PFSK-1 (cell line): ENCODE measurements around the gene CMBL.

ENCODE experiments used
- FOXP2 ChIP-seq: optimal IDR thresholded peaks from 2 replicates; pipeline ENCODE3; 2011; ENCODE audit warnings: borderline replicate concordance, control low read depth, inconsistent platforms; ENCODE audit not compliant: insufficient read depth; ENCODE audit errors: extremely low read length, extremely low read depth
- POLR2AphosphoS5 ChIP-seq: IDR thresholded peaks from 2 replicates; pipeline ENCODE4 v1.6.1; 2012; ENCODE audit warnings: low read depth, mild to moderate bottlenecking, control low read depth, low read length, moderate library complexity
- SIN3A ChIP-seq: IDR thresholded peaks from 2 replicates; pipeline ENCODE4 v1.6.1; 2012; ENCODE audit warnings: mild to moderate bottlenecking, low read length, moderate library complexity, borderline replicate concordance; ENCODE audit not compliant: insufficient read depth
- TAF1 ChIP-seq: IDR thresholded peaks from 2 replicates; pipeline ENCODE4 v1.6.1; 2012; ENCODE audit warnings: low read length, control low read depth, borderline replicate concordance; ENCODE audit not compliant: insufficient read depth
- TF ChIP-seq, protein P1 (sequence below), 2 experiments: IDR thresholded peaks; 2 replicates each; pipeline versions ENCODE4 v1.6.1 to v1.8.0; 2011 to 2012; ENCODE audit warnings: low read depth in 2 of 2, low read length in 2 of 2, control low read depth in 1 of 2, inconsistent platforms in 1 of 2, mild to moderate bottlenecking in 1 of 2, moderate library complexity in 1 of 2; ENCODE audit not compliant: insufficient read depth in 1 of 2

The CMBL gene

GRCh38 chr5:10352430-10353240, 44.9 kb upstream of the CMBL start:
- TF ChIP-seq, protein P1, sequence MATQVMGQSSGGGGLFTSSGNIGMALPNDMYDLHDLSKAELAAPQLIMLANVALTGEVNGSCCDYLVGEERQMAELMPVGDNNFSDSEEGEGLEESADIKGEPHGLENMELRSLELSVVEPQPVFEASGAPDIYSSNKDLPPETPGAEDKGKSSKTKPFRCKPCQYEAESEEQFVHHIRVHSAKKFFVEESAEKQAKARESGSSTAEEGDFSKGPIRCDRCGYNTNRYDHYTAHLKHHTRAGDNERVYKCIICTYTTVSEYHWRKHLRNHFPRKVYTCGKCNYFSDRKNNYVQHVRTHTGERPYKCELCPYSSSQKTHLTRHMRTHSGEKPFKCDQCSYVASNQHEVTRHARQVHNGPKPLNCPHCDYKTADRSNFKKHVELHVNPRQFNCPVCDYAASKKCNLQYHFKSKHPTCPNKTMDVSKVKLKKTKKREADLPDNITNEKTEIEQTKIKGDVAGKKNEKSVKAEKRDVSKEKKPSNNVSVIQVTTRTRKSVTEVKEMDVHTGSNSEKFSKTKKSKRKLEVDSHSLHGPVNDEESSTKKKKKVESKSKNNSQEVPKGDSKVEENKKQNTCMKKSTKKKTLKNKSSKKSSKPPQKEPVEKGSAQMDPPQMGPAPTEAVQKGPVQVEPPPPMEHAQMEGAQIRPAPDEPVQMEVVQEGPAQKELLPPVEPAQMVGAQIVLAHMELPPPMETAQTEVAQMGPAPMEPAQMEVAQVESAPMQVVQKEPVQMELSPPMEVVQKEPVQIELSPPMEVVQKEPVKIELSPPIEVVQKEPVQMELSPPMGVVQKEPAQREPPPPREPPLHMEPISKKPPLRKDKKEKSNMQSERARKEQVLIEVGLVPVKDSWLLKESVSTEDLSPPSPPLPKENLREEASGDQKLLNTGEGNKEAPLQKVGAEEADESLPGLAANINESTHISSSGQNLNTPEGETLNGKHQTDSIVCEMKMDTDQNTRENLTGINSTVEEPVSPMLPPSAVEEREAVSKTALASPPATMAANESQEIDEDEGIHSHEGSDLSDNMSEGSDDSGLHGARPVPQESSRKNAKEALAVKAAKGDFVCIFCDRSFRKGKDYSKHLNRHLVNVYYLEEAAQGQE (IDR thresholded peaks at IDR 0.05; ENCODE audit: insufficient read depth in 1 of 2, low read depth in 2 of 2, low read length in 2 of 2), result no peak
- TF ChIP-seq POLR2AphosphoS5 (no peak), SIN3A (no peak), FOXP2 (no peak), TAF1 (no peak)

- TF ChIP-seq SIN3A (no peak), TAF1 (no peak), POLR2AphosphoS5 (no peak), FOXP2 (no peak)
- TF ChIP-seq, protein P1 (IDR thresholded peaks at IDR 0.05; ENCODE audit: insufficient read depth in 1 of 2, low read depth in 2 of 2, low read length in 2 of 2), result no peak
Measured at GRCh38 chr5:10351919-10352318, 44.2 kb upstream of the CMBL start.

DNA sequence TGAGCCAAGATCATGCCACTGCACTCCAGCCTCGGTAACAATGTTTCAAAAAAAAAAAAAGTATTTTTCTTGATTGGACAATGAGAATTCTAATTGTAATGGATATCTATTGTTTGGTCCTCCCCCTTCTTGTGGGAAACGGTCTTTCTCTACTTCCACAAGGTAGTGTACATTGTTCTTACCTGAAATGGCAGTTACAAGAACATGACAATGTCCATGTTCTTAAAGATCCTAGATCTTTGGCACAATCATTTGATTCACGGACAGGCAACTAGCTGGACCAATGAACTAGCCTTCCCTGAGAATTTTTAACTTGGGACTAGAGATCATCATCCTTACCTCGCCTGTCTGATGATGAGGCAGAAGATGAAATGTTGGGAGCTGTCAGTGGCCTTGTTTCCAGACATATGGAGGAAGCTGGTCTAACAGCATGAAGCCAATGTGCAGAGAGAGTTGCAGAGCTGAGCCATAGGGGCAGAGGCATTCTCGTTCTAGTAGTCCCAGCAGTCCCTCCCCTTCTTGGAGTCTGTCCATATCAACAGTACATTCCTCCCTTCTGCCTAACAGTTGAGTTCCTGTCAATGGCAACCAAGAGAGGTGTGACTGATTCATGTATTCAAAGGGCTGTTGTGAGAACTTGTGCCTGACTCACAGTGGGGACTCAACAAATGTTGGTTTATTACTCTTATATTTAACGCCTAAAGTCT, 43.6 kb upstream of the CMBL start:
- TF ChIP-seq TAF1, result no peak
- TF ChIP-seq SIN3A, result peak; percentile 30; the same call in 1 of the 2 replicates

DNA sequence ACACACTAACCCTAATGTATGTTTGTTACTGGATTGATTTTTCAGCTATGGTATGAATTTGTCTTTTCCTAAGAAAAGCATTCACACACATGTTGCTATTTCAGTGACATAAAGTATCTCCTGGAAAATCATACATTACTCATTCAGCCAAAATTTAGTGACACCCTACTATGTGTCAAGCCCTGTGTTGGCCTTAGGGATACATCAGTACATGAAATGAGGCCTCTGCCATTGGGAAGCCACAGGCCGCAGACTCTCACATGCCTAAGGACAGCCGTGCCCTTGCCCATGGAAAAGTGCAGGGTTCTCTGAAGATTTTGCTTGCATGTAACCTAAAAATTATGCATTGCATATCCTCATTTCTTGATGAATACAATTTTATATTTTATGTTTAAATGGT, 40.6 kb upstream of the CMBL start:
- TF ChIP-seq SIN3A, result no peak
- TF ChIP-seq FOXP2, result no peak
- no peak for TF ChIP-seq TAF1
- TF ChIP-seq, protein P1 (IDR thresholded peaks at IDR 0.05; ENCODE audit: insufficient read depth in 1 of 2, low read depth in 2 of 2, low read length in 2 of 2), result no peak
- no peak for TF ChIP-seq POLR2AphosphoS5

DNA sequence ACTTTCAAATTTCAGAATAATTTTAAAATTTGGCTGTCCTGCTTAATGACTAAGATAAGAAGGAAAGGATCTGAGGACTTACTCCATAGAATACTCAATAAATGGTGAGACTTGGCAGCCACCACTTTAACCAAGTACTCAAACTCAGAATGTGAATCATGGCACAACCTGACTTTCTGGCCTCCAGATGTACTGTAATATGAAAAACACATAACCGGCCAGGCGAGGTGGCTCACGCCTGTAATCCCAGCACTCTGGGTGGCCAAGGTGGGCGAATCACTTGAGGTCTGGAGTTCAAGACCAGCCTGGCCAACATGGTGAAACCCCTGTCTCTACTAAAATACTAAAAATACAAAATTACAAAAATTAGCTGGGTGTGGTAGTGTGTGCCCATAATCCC, 35.8 kb upstream of the CMBL start:
- TF ChIP-seq FOXP2, result no peak
- no peak for TF ChIP-seq POLR2AphosphoS5
- TF ChIP-seq, protein P1 (IDR thresholded peaks at IDR 0.05; ENCODE audit: insufficient read depth in 1 of 2, low read depth in 2 of 2, low read length in 2 of 2), result no peak
- no peak for TF ChIP-seq TAF1
- TF ChIP-seq SIN3A, result no peak
